HG03095 (cell line): ENCODE measurements around the gene ATP2A2.

Experiments
- ATAC-seq: cut with Tn5 transposase; IDR thresholded peaks from one replicate; pipeline ENCODE4 v1.9.1; 2021; ENCODE audit warnings: moderate library complexity; ENCODE audit not compliant: unreplicated experiment

ATP2A2 gene

GRCh38 chr12:110258466-110258865 is 22.6 kb upstream of the ATP2A2 start:
- ATAC-seq: no peak

GRCh38 chr12:110262442-110263388 is 18.3 kb upstream of the ATP2A2 start:
- ATAC-seq: no peak

GRCh38 chr12:110266381-110266960 is 14.6 kb upstream of the ATP2A2 start:
- no peak for ATAC-seq

- ATAC-seq: no peak
Measured at GRCh38 chr12:110266980-110267620, 13.9 kb upstream of the ATP2A2 start.

- ATAC-seq: no peak
Measured at GRCh38 chr12:110269622-110270124, 11.4 kb upstream of the ATP2A2 start.

- ATAC-seq: no peak
Measured at GRCh38 chr12:110270125-110270962, 10.7 kb upstream of the ATP2A2 start.

GRCh38 chr12:110271015-110271414 is 10.0 kb upstream of the ATP2A2 start:
- ATAC-seq: no peak

GRCh38 chr12:110277530-110278254 is 3.4 kb upstream of the ATP2A2 start:
- ATAC-seq: no peak

- ATAC-seq: no peak
Measured at GRCh38 chr12:110278255-110278536, 2.9 kb upstream of the ATP2A2 start.

- ATAC-seq: no peak
Measured at GRCh38 chr12:110279566-110280375, 1.3 kb upstream of the ATP2A2 start.

GRCh38 chr12:110280392-110280778 is 662 bp upstream of the ATP2A2 start:
- peak; percentile 3 for ATAC-seq

- peak; percentile 34 for ATAC-seq
Measured at GRCh38 chr12:110281549-110282299, 677 bp downstream of the ATP2A2 start.

- no peak for ATAC-seq
Measured at GRCh38 chr12:110282300-110282860, 1.3 kb downstream of the ATP2A2 start.

GRCh38 chr12:110282956-110283817 is 2.1 kb downstream of the ATP2A2 start:
- no peak for ATAC-seq

GRCh38 chr12:110284597-110284996 is 3.5 kb downstream of the ATP2A2 start:
- ATAC-seq: no peak

- no peak for ATAC-seq
Measured at GRCh38 chr12:110286623-110287022, 5.6 kb downstream of the ATP2A2 start.

GRCh38 chr12:110287986-110288385 is 6.9 kb downstream of the ATP2A2 start:
- no peak for ATAC-seq
